NCI-H524 (cell line): Measurements from ENCODE around the gene GBP6.
"Not testable (repeated sequence)": the region's sequence is repeated elsewhere in the genome, so short reads cannot be mapped to it uniquely, and the experiment has no call there.

Experiments used
- DNase-seq, 2 experiments: peaks; one replicate each; lab custom pipeline; 2025; lab: John Stamatoyannopoulos, UW

Gene GBP6

DNA sequence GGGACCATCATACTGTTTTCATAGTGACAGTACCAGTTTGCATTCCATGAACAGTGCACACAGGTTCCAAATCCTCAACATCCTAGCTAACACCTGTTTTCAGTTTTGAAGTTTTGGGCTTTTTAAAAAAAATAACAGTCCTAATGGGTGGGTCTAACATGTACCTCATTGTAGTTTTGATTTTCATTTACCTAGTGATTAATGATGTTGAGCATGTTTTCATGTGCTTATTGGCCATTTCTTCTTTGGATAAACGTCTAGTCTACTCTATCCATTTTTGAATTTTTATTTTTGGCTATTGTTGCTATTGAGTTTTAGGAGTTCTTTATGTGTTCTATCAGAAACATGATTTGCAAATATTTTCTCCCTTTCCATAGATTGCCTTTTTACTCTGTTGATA, 3.4 kb downstream of the GBP6 start:
- no peak for DNase-seq

DNA sequence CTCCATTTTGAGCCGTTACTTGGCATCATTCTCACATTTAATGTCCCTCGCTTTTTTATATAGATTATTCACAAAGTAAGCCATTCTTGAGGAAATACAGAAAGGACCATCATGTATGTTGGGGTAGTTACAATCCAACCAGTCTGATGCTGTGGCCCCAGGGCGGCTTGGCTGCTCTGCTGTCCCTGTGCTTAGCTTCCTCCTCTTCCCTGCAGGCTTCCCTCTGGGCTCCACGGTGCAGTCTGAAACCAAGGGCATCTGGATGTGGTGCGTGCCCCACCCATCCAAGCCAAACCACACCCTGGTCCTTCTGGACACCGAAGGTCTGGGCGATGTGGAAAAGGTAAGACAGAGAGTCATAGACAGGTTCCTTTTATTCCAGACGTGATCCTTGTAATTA, 5.5 kb downstream of the GBP6 start:
- no peak for DNase-seq

DNA sequence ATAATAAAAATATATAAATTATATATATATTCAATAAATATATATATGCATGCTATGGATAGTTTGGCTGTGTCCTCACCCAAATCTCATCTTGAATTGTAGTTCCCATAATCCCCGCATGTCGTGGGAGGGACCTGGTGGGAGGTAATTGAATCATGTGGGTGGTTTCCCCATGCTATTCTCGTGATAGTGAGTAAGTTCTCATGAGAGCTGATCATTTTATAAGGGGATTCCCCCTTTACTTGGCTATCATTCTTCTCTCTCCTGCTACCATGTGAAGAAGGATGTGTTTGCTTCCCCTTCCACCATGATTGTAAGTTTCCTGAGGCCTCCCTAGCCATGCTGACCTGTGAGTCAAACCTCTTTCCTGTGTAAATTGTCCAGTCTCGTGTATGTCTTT, 10.0 kb downstream of the GBP6 start:
- DNase-seq: not testable (repeated sequence)

DNA sequence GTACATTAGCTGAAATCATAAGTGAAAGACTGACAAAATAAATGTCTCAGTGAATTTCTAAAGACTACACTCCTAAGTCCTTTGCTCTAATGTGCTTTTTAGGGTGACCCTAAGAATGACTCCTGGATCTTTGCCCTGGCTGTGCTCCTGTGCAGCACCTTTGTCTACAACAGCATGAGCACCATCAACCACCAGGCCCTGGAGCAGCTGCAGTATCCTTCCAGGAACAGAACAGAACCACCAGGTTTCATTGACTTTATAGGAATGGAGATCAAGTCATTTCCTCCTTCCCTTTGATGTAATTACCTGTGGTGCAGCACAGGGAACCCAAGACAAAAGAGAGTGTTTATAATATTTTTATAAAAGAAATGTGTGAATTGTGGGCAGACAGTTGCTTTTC, 14.1 kb downstream of the GBP6 start:
- DNase-seq: no peak

DNA sequence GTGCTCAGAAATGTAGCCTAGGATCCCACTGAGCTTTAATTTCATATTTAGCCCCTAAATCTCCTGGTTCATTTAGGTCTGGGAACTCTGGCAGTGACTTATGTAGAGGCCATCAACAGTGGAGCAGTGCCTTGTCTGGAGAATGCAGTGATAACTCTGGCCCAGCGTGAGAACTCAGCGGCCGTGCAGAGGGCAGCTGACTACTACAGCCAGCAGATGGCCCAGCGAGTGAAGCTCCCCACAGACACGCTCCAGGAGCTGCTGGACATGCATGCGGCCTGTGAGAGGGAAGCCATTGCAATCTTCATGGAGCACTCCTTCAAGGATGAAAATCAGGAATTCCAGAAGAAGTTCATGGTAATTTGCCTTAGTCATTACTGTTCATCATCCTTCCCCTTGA, 17.8 kb downstream of the GBP6 start:
- no peak for DNase-seq

DNA sequence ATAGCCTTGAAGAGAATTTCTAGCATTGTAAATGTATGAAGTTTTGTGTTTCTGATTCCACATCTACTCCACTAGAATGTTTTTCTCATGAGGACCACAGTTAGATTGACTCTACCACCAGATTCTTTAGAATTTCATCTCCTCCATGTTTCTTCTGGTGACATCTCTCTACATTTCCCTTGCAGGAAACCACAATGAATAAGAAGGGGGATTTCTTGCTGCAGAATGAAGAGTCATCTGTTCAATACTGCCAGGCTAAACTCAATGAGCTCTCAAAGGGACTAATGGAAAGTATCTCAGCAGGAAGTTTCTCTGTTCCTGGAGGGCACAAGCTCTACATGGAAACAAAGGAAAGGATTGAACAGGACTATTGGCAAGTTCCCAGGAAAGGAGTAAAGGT, 18.6 kb downstream of the GBP6 start:
- DNase-seq: no peak

DNA sequence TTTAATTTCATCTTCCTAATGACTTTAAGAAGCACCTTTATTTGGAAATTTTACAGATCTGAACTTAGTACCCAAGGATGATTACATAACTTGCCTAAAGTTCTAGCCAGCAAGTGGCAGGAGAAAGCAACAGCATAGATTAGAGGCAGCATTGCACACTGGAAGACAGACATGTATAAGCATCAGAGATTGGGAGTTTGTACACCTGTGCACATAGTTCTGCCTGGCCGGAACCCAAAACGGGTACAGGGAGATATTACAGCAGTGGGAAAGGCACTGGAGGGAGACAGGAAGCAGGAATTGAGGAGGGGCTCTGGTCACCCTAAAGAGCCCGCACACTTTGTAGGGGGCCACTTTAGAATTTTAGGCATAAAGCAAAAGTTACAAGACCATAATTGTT, 19.3 kb downstream of the GBP6 start:
- no peak for DNase-seq

DNA sequence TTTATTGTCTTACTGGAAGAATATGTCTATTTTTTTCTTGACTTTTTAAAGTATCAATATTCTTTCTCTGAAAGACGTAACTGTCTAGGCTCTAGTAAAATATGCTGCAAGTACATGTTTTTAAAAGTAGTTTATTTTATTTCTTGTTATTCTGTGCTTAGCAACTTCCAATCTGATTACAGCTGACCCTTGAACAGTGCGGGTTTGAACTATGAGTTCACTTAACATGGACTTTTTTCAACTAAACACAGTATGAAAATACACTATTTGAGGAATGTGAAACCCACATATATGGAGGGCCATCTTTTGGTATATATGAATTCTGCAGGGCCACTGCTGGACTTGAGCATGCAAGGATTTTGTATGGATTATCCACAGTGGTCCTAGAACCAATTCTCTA, 26.8 kb downstream of the GBP6 start:
- no peak for DNase-seq

DNA sequence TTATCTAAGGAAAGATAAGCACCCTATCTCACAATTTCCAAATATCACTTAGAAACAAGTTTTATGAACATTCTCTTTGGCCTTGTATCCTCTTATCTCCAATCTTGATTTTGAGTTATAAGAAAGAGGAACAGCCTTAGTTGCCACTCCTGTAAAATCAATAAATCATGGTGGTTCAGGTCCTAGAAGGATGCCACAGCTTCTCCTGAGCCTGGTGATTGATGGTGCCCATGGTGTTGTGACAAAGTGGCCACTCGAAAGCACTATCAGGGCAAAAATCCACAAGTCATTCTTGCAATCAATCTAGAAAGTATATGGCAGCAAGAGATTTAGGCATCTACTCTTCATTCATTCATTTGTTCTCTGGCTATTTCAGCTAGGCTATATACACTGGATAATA, 27.8 kb downstream of the GBP6 start:
- DNase-seq: no peak

DNA sequence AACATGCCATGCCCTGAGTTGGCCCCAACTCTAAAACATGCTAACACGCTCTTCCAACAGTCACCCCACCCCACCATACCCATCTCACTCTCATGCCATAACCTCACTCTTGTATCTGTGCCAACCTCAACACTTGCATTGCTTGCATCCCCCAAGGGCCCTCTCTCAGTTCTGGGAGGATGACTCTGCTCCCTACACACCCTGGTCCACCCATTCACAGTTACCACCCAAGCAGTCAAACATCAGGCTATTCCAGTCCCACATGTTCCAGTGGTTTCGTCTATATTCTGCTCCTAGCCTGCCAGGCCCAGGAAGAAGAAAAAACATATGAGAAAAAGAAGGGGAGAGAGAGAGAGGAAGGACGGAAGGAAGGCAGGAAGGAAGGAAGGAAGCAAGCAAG, 31.0 kb downstream of the GBP6 start:
- DNase-seq: no peak

DNA sequence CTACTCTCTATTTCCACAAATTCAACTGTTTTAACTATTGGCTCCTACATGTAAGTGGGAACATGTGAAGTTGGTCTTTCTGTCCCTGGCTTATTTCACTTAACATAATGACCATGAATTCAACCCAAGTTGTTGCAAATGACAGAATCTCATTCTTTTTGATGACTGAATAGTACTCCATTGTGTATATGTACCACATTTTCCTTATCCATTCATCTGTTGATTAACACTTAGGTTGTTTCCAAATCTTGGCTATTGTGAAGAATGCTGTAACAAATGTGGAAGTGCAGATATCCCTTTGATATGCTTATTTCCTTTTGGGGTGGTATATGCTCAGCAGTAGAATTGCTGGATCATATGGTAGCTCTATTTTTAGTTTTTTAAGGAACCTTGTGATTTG, 33.0 kb downstream of the GBP6 start:
- DNase-seq: no peak

DNA sequence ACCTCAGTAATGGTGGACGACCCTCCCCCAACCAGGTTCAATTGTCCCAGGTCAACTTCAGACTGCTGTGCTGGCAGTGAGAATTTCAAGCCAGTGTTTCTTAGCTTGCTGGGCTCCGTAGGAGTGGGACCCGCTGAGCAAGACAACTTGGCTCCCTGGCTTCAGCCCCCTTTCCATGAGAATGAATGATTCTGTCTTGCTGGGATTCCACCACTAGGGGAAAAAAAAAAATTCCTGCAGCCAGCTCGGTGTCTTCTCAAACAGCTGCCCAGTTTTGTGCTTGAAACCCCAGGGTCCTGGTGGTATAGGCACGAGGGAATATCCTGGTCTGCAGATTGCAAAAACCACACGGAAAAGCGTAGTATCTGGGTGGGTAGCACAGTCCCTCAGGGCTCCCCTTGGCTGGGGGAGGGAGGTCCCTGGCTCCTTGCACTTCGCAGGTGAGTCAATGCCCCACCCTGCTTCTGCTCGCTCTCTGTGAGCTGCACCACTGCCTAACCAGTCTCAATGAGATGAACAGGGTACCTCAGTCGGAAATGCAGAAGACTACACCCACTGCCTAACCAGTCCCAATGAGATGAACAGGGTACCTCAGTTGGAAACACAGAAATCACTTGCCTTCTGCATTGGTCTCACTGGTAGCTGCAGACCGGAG, 41.5 kb downstream of the GBP6 start:
- no peak for DNase-seq

DNA sequence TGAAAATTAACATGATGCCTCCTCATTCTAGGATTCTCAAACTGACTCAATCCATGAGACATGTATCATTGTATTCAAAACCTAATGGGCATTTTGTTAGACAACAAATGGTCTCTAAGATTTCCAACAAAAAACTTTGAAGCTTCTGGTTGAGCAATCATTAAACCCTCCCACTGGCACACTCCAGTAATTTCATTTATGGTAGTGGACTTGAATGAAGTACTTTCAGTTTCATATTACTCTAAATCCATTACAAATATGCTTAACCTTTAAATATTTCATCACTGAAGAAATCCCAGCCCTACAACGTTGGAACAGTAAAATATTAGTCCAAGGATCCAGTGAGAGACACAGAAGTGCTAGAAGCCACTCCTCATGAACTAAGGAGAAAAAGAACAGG, 43.5 kb downstream of the GBP6 start:
- DNase-seq: no peak

DNA sequence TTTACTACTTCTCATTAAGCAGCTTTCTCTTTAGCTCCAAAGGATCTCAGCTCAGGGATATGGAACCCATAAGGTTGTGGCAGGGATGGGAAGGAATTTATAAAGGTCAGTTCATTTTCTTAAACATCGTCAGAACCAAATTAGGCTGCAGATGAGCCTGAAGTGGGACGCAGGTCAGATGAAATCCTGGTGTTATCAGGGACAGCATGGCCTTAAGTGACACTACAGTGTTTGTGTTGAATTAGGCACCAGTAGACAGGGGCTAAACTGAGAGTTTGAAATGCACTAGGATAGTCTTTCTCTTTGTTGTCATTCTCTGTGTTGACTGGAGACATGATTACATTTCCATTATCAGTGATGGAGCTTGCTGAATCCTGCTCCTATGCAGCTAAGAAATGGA, 43.9 kb downstream of the GBP6 start:
- not testable (repeated sequence) for DNase-seq

DNA sequence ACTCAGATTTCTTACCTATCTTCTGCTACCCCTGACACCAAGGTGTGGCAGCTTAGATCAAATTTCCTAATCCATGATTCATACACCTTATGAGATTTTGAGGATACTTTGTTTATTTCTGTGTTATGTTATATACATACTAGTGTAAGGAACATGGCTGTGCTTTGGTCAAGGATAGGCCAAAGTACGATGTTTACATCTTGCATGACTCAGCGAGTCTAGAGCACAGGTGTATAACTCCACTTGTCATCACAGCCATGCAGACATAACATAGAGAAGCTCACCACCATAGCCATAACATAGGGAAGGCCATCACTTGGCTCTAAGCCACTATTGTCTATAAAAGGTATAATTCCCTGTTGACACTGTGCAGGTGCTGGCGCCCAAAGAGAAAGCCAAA, 61.2 kb downstream of the GBP6 start:
- no peak for DNase-seq

DNA sequence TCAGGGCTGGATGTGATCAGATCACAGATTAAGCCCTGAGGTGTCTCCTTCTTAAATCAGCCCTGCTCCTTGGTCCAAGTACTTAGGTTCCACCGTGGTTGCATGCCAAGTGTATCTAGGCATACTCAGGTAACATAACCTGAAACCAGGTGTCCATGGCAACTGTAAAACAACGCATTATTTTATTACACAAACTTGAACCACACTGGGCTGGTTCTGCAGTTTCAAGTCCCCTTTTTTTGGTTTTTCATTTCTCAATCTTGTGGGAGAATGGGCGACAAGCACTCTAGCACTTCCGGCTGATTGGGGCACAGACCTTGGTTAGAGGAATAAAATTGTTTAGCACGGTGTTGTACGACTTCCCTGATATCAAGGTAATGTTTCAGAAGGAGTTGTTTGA, 65.2 kb downstream of the GBP6 start:
- DNase-seq: no peak

DNA sequence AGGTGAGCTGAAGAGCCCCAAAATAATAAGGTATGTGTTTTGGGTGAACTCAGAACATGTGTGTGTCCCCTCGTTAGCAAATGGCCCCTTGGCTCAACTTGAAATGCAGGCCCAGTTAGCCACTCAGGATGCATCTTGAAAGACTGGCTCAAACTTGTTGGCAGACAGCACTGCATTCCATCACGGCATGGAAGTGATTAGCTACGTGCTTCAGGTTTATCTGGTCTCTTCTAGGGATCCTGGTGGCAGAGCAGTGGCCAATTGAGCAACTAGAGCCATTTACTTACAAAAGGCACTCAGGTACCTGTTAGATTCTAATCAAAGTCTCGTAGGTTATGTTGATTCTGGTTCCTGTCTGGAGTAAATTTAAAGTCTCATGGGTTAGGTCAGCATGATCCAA, 65.8 kb downstream of the GBP6 start:
- DNase-seq: not testable (repeated sequence)

DNA sequence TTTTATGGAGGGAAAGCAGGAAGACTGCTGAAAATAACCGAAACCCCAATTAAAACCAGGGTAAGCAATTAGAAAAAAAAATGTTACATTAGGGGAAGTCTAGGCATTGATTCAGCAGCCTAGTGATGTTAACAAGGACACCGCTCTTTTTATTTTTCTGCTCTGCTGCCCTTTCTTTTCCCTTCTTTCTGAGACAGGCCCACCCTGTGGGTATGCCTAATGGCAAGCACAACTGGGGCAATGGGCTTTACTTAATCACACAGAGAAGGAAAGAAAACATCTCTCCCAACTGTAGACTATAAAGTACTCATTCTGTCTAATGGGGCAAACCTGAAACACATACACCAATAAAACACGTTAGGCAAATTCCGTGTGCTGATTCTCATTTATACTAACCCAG, 69.6 kb downstream of the GBP6 start:
- DNase-seq: no peak

DNA sequence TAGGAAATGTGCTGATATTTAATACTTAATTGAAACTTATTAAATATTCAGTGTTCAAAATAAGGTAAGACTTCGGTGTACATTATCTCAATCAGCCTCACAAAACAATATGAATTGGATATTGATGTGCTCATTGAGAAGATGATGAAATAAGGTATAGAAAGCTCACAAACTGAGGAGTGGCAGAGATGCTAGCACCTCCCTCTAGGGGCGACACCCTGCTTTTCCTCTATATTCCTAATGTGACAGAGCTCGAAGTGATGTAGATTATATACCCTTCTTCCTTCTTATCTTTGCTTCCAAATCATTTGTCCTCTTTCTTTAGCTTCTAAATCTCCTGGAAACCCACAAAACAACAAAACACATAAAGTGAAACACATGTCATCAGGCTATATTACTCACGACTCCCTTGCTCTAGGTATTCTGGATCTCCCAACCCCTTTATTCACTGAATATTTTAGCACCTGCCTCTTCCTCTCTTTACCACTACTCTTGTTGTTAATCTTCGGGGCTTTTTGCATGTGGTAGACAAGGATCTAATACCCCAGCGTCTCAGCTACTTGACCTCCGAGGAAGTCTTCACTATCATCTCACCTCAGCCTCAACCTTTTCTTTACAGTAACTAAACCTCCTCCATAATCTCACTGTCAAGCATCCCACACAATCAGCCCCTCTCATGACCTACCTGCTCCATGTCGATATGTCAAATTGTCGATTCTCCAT, 70.4 kb downstream of the GBP6 start:
- DNase-seq: not testable (repeated sequence)
